HCT116 (cell line): ENCODE results near the gene LPAR2. TPM values are rescaled to one million over a fixed set of nuclear protein-coding genes. Genes with fewer than 3 reads are reported as not detected.

Experiments
- ATAC-seq: fragments of 200-7000 bp; cut with Tn5 transposase; 2 replicates; pipeline ENCODE4 v1.9.1; 2020; ENCODE audit warnings: mild to moderate bottlenecking, moderate library complexity
- BruUV-seq: library from RNA; stranded (reverse); fragments of 400-500 nt; replicated peaks from 2 replicates; lab custom pipeline; 2021; lab: Mats Ljungman, UMichigan
- CTCF ChIA-PET: fragments of 300-600 bp; sonication (Branson Sonifier 250); formaldehyde crosslinking; loops from one replicate; lab custom pipeline; 2021; ENCODE audit warnings: antibody characterized with exemption; lab: Charles Lee
- POLR2A ChIA-PET: fragments of 300-600, 350-600 bp; sonication (Branson Sonifier 250); formaldehyde crosslinking; loops from one replicate; lab custom pipeline; 2021; ENCODE audit warnings: antibody characterized with exemption; lab: Charles Lee
- RAD21 ChIA-PET, 2 experiments: fragments of 300-600 bp; sonication (Branson Sonifier 250); formaldehyde crosslinking; loops; one replicate each; lab custom pipeline; 2023; ENCODE audit warnings: low total read pairs in 2 of 2; ENCODE audit not compliant: uncharacterized antibody in 2 of 2, unreplicated experiment in 2 of 2, low non-redundant PET in 1 of 2; lab: Charles Lee
- DNase-seq: peaks from one replicate; pipeline ENCODE4 v3.0.0-alpha.2; 2010; ENCODE audit warnings: low read depth, low spot score
- H2AFZ ChIP-seq: fragments of 200-600 bp; shearing (Covaris generic), sonication (generic); 2 replicates; pipeline ENCODE4 v1.6.1; 2017; ENCODE audit warnings: low read depth, mixed run types, mixed read lengths, antibody characterized with exemption, low read length; ENCODE audit not compliant: poor library complexity, severe bottlenecking
- H3K27ac ChIP-seq: 2 replicates; pipeline ENCODE4 v1.5.1; 2012; ENCODE audit warnings: low read depth, low read length
- H3K27me3 ChIP-seq: fragments of 200-600 bp; sonication (generic); 2 replicates; pipeline ENCODE4 v1.6.1; 2016; ENCODE audit warnings: mixed run types, low read length, mixed read lengths; ENCODE audit not compliant: insufficient read depth
- H3K36me3 ChIP-seq, 2 experiments: fragments of 200-500 bp in 1 of 2; fragments of 200-600 bp in 1 of 2; sonication (Bioruptor generic) in 1 of 2; sonication (generic) in 1 of 2; 2 replicates each; pipeline versions ENCODE4 v1.5.1 to v1.6.1; 2014 to 2016; ENCODE audit warnings: low read length in 2 of 2, inconsistent platforms in 1 of 2, mixed read lengths in 1 of 2, mixed run types in 1 of 2; ENCODE audit not compliant: insufficient read depth in 2 of 2, control insufficient read depth in 1 of 2
- H3K4me1 ChIP-seq, 2 experiments: fragments of 200-600 bp in 1 of 2; sonication (generic) in 1 of 2; 2 replicates each; pipeline versions ENCODE4 v1.5.1 to v1.6.1; 2012 to 2017; ENCODE audit warnings: low read length in 2 of 2, inconsistent platforms in 1 of 2, mild to moderate bottlenecking in 1 of 2, mixed read lengths in 1 of 2, mixed run types in 1 of 2, moderate library complexity in 1 of 2; ENCODE audit not compliant: insufficient read depth in 2 of 2, control insufficient read depth in 1 of 2
- H3K4me2 ChIP-seq: fragments of 200-600 bp; sonication (generic); 2 replicates; pipeline ENCODE4 v1.6.1; 2017; ENCODE audit warnings: mixed run types, low read length, mixed read lengths
- H3K4me3 ChIP-seq, 2 experiments: fragments of 200-600 bp in 1 of 2; sonication (generic) in 1 of 2; replicated peaks in 1 of 2; 2 replicates each; pipeline ENCODE4 v1.5.1; 2011 to 2016; ENCODE audit warnings: low read length in 2 of 2, control low read depth in 1 of 2, low read depth in 1 of 2, mild to moderate bottlenecking in 1 of 2, mixed read lengths in 1 of 2, mixed run types in 1 of 2
- H3K79me2 ChIP-seq: fragments of 200-600 bp; sonication (generic); 2 replicates; pipeline ENCODE4 v1.6.1; 2017; ENCODE audit warnings: mild to moderate bottlenecking, mixed run types, low read length, moderate library complexity, mixed read lengths; ENCODE audit not compliant: insufficient read depth
- H3K9ac ChIP-seq: fragments of 200-600 bp; sonication (generic); 2 replicates; pipeline ENCODE4 v1.6.1; 2016; ENCODE audit warnings: low read length, mixed read lengths
- H3K9me2 ChIP-seq: fragments of 200-600 bp; sonication (generic), shearing (Covaris generic); 2 replicates; pipeline ENCODE4 v1.6.1; 2017; ENCODE audit warnings: mixed run types, mild to moderate bottlenecking, moderate library complexity; ENCODE audit not compliant: insufficient read depth
- H3K9me3 ChIP-seq, 2 experiments: fragments of 200-500 bp in 1 of 2; fragments of 200-600 bp in 1 of 2; sonication (Bioruptor generic) in 1 of 2; sonication (generic) in 1 of 2; 2 replicates each; pipeline ENCODE4 v1.6.1; 2014 to 2017; ENCODE audit warnings: low read length in 2 of 2, mixed read lengths in 2 of 2, inconsistent platforms in 1 of 2, low read depth in 1 of 2, mild to moderate bottlenecking in 1 of 2, mixed run types in 1 of 2, moderate library complexity in 1 of 2; ENCODE audit not compliant: control insufficient read depth in 1 of 2, insufficient read depth in 1 of 2
- H4K20me1 ChIP-seq: fragments of 200-600 bp; sonication (generic), shearing (Covaris generic); 2 replicates; pipeline ENCODE4 v1.6.1; 2017; ENCODE audit warnings: mixed run types, mild to moderate bottlenecking, moderate library complexity; ENCODE audit not compliant: insufficient read depth
- ATF3 ChIP-seq: IDR thresholded peaks from 2 replicates; pipeline ENCODE4 v1.6.1; 2012
- CEBPB ChIP-seq: IDR thresholded peaks from 2 replicates; pipeline ENCODE4 v1.6.1; 2012; ENCODE audit warnings: low read depth
- CTCF ChIP-seq, 3 experiments: fragments of 200-600 bp in 1 of 3; sonication (generic) in 1 of 3; IDR thresholded peaks in 2 of 3; conservative IDR thresholded peaks in 1 of 3; 2 replicates each; pipeline ENCODE4 v1.5.1; 2012 to 2017; ENCODE audit warnings: low read depth in 2 of 3, low read length in 2 of 3, antibody characterized with exemption in 1 of 3, borderline replicate concordance in 1 of 3, control low read depth in 1 of 3, mild to moderate bottlenecking in 1 of 3, mixed read lengths in 1 of 3, mixed run types in 1 of 3, moderate library complexity in 1 of 3; ENCODE audit not compliant: insufficient read depth in 1 of 3
- EZH2 ChIP-seq: fragments of 200-600 bp; sonication (generic); IDR thresholded peaks from 2 replicates; pipeline ENCODE4 v1.6.1; 2017; ENCODE audit warnings: antibody characterized with exemption, mixed run types
- EZH2phosphoT487 ChIP-seq: fragments of 200-600 bp; IDR thresholded peaks from 2 replicates; pipeline ENCODE4 v1.6.1; 2018; ENCODE audit warnings: antibody characterized with exemption, borderline replicate concordance
- FOSL1 ChIP-seq: IDR thresholded peaks from 2 replicates; pipeline ENCODE4 v1.6.1; 2012; ENCODE audit warnings: low read depth
- JUND ChIP-seq: IDR thresholded peaks from 2 replicates; pipeline ENCODE4 v1.6.1; 2012
- POLR2A ChIP-seq: IDR thresholded peaks from 2 replicates; pipeline ENCODE4 v1.7.0; 2011; ENCODE audit warnings: borderline replicate concordance; ENCODE audit not compliant: insufficient read depth, insufficient read length; ENCODE audit errors: extremely low read depth
- POLR2AphosphoS5 ChIP-seq: IDR thresholded peaks from 2 replicates; pipeline ENCODE4 v1.6.1; 2011; ENCODE audit warnings: mild to moderate bottlenecking, low read depth, low read length, moderate library complexity
- SIN3A ChIP-seq: IDR thresholded peaks from 2 replicates; pipeline ENCODE4 v1.6.1; 2012; ENCODE audit warnings: low read depth
- SP1 ChIP-seq: IDR thresholded peaks from 2 replicates; pipeline ENCODE4 v1.6.1; 2012; ENCODE audit warnings: low read depth
- SRF ChIP-seq: IDR thresholded peaks from 2 replicates; pipeline ENCODE4 v1.6.1; 2012; ENCODE audit warnings: low read depth
- TCF7L2 ChIP-seq: IDR thresholded peaks from 2 replicates; pipeline ENCODE4 v1.7.0; 2011; ENCODE audit warnings: borderline replicate concordance, inconsistent platforms; ENCODE audit not compliant: insufficient read depth, insufficient read length; ENCODE audit errors: extremely low read depth
- YY1 ChIP-seq: IDR thresholded peaks from 2 replicates; pipeline ENCODE4 v1.6.1; 2011; ENCODE audit warnings: low read length, low read depth, moderate library complexity, mild to moderate bottlenecking; ENCODE audit not compliant: insufficient replicate concordance; ENCODE audit errors: extremely low read depth
- ZBTB33 ChIP-seq: IDR thresholded peaks from 2 replicates; pipeline ENCODE4 v1.6.1; 2011; ENCODE audit warnings: mild to moderate bottlenecking, low read length, moderate library complexity; ENCODE audit not compliant: insufficient replicate concordance; ENCODE audit errors: extremely low read depth
- ZFX ChIP-seq: fragments of 450-650 bp; IDR thresholded peaks from 2 replicates; pipeline ENCODE4 v1.6.1; 2017
- intact Hi-C: fragments of 100-400 bp; cut with micrococcal nuclease; formaldehyde crosslinking; loops from 2 replicates; pipeline ENCODE4 v1.10.0; 2022
- total RNA-seq: library from RNA; stranded (reverse); gene quantifications from one replicate; pipeline ENCODE4 v1.2.1, GENCODE V29; 2021; ENCODE audit not compliant: unreplicated experiment

LPAR2 gene
- total RNA-seq, 1 experiment from 2014 or later = 28.2 TPM

- Histone ChIP-seq H3K79me2 (peaks cover 19% of the 10 kb centered on the region), H3K36me3 (peaks cover 0 to 5% of the 10 kb centered on the region in 2 experiments; a peak in 1 of 4 replicates), H3K4me1 (peaks cover 26 to 42% of the 10 kb centered on the region in 2 experiments), H3K9me2 (no peaks in the 10 kb centered on the region), H3K4me2 (no peak overlapping the region), H3K9ac (no peak overlapping the region), H3K4me3 (no peak overlapping the region), H3K27ac (no peak overlapping the region), H2AFZ (no peak overlapping the region), H4K20me1 (no peaks in the 10 kb centered on the region), H3K9me3 (no peaks in the 10 kb centered on the region), H3K27me3 (no peaks in the 10 kb centered on the region)
- ChIA-PET POLR2A (no interaction called here), RAD21 (no interaction called here), CTCF (no interaction called here)
- TF ChIP-seq CTCF (IDR thresholded peaks at IDR 0.05 in 2 of 3, conservative IDR thresholded peaks at IDR 0.05 in 1 of 3; ENCODE audit: borderline replicate concordance in 1 of 3, insufficient read depth in 1 of 3, low read depth in 2 of 3, low read length in 2 of 3) = no peak
- TF ChIP-seq SP1 = no peak
- TF ChIP-seq FOSL1 = no peak
- TF ChIP-seq EZH2 = no peak
- no peak for TF ChIP-seq ATF3
- TF ChIP-seq EZH2phosphoT487 = no peak
- no peak for TF ChIP-seq TCF7L2
- no peak for TF ChIP-seq CEBPB
- TF ChIP-seq ZBTB33 = no peak
- TF ChIP-seq SIN3A = no peak
- no peak for TF ChIP-seq JUND
- TF ChIP-seq SRF = no peak
- no peak for TF ChIP-seq YY1
- TF ChIP-seq POLR2A = no peak
- no peak for TF ChIP-seq POLR2AphosphoS5
- no peak for TF ChIP-seq ZFX
- ATAC-seq (no peak), DNase-seq (no peak)
- intact Hi-C loops = no loop called here
- BruUV-seq = no TSS peak
Measured at GRCh38 chr19:19619849-19620210, 8.2 kb downstream of the LPAR2 start.
